Peyer's patch (tissue), 4 donors: ENCODE results near the gene ESPN. TPM values are rescaled to one million over a fixed set of nuclear protein-coding genes. Genes with fewer than 3 reads are reported as not detected.
A peak's percentile ranks its signal among the peaks of the same experiment; 100 is the strongest.

Experiments
- DNase-seq, 3 donors: peaks; one replicate each; pipeline ENCODE4 v3.0.0-alpha.2; 2017 to 2019
- H3K27ac ChIP-seq, 4 donors: fragments of 200-600 bp; sonication (generic); one replicate each; pipeline ENCODE4 v1.5.1; 2016 to 2019
- H3K27me3 ChIP-seq, 2 donors: fragments of 200-600 bp; sonication (generic); one replicate each; pipeline ENCODE4 v1.5.1; 2019
- H3K36me3 ChIP-seq, 3 donors: fragments of 200-600 bp; sonication (generic); one replicate each; pipeline ENCODE4 v1.5.1; 2016 to 2019
- H3K4me1 ChIP-seq, 4 donors: fragments of 200-600 bp; sonication (generic); one replicate each; pipeline ENCODE4 v1.5.1; 2016 to 2019
- H3K4me3 ChIP-seq, 4 donors: fragments of 200-600 bp; sonication (generic); 1 replicate in 3 of 4; 2 replicates in 1 of 4; pipeline ENCODE4 v1.5.1; 2016 to 2019; ENCODE audit warnings: mild to moderate bottlenecking in 1 of 4
- H3K9me3 ChIP-seq, 4 donors: fragments of 200-600 bp; sonication (generic); one replicate each; pipeline ENCODE4 v1.5.1; 2016 to 2019; ENCODE audit warnings: mild to moderate bottlenecking in 1 of 4
- POLR2A ChIP-seq, 2 donors: fragments of 450-650 bp; IDR thresholded peaks; one replicate each; pipeline ENCODE4 v1.5.1; 2017; ENCODE audit warnings: antibody characterized with exemption in 2 of 2, mild to moderate bottlenecking in 2 of 2, moderate library complexity in 2 of 2
- total RNA-seq, 4 donors: library from RNA; depleted of rRNA; stranded (reverse); fragments of >200 nt; gene quantifications; one replicate each; pipeline ENCODE4 v1.1.0, GENCODE V29; 2016
- TF ChIP-seq, protein P1 (sequence below), 6 experiments: fragments of 450-650 bp in 4 of 6; fragments of 200-600 bp in 2 of 6; sonication (generic) in 1 of 6; IDR thresholded peaks; one replicate each; pipeline ENCODE4 v1.5.1; 2017 to 2019; ENCODE audit warnings: antibody characterized with exemption in 6 of 6, mild to moderate bottlenecking in 3 of 6, moderate library complexity in 1 of 6

Gene ESPN, protein sequence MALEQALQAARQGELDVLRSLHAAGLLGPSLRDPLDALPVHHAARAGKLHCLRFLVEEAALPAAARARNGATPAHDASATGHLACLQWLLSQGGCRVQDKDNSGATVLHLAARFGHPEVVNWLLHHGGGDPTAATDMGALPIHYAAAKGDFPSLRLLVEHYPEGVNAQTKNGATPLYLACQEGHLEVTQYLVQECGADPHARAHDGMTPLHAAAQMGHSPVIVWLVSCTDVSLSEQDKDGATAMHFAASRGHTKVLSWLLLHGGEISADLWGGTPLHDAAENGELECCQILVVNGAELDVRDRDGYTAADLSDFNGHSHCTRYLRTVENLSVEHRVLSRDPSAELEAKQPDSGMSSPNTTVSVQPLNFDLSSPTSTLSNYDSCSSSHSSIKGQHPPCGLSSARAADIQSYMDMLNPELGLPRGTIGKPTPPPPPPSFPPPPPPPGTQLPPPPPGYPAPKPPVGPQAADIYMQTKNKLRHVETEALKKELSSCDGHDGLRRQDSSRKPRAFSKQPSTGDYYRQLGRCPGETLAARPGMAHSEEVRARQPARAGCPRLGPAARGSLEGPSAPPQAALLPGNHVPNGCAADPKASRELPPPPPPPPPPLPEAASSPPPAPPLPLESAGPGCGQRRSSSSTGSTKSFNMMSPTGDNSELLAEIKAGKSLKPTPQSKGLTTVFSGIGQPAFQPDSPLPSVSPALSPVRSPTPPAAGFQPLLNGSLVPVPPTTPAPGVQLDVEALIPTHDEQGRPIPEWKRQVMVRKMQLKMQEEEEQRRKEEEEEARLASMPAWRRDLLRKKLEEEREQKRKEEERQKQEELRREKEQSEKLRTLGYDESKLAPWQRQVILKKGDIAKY
- total RNA-seq = 100 to 1,000 TPM in 3 of 4 donors, 10 to 100 TPM in 1; 17.3 to 390 (median 306) TPM

DNA sequence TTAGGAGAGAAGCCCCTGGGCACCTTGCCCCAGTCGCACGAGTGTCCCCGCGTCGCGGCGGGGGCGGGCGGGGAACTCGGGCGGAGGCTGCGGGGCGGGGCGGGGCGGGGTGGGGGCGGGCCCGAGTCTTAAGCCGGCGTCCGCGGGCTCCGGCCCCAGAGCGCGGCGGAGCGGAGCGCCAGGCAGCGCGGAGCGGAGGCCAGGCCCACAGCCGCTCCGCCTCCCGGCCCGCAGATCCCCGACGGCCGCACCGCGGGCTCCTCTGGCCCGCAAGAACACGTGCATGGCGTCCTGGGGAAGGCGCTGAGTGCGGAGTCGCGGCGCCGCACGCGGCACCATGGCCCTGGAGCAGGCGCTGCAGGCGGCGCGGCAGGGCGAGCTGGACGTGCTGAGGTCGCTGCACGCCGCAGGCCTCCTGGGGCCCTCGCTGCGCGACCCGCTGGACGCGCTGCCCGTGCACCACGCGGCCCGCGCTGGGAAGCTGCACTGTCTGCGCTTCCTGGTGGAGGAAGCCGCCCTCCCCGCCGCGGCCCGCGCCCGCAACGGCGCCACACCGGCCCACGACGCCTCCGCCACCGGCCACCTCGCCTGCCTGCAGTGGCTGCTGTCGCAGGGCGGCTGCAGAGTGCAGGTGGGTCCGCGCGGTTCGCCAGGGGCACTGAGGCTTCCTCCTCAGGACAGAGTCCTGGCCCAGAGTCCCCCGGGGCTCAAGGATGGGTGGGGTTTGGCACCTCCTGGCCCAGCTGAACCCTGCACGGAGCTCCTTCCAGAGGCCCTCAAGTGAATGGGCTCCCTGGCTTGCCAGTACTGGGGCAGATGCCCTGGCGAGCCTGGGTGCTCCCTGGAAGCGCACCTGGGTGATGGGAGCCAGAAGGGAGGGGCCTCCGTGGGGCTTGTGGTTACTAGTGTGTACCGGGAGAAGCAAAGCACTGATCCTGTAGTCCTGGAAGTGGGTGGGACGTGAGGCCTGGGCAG, at the start of gene ESPN:
Gene ESPN, plus strand, starts transcription at position 158 of the 975 bp plus-strand sequence. Its CDS starts 180 bp downstream, at position 338.
- DNase-seq = no peak
- no peaks in the 10 kb centered on the region for H3K9me3 ChIP-seq
- peaks cover 7 to 49% (median 25%) of the 10 kb centered on the region in 4 donors for H3K4me1 ChIP-seq
- peaks cover 0 to 31% of the 10 kb centered on the region in 2 donors for H3K27me3 ChIP-seq
- peak within 1 kb of the TSS; percentile 20 to 43 (median 40) for H3K4me3 ChIP-seq
- H3K27ac ChIP-seq = no peak within 1 kb of the TSS
- TF ChIP-seq, protein P1, sequence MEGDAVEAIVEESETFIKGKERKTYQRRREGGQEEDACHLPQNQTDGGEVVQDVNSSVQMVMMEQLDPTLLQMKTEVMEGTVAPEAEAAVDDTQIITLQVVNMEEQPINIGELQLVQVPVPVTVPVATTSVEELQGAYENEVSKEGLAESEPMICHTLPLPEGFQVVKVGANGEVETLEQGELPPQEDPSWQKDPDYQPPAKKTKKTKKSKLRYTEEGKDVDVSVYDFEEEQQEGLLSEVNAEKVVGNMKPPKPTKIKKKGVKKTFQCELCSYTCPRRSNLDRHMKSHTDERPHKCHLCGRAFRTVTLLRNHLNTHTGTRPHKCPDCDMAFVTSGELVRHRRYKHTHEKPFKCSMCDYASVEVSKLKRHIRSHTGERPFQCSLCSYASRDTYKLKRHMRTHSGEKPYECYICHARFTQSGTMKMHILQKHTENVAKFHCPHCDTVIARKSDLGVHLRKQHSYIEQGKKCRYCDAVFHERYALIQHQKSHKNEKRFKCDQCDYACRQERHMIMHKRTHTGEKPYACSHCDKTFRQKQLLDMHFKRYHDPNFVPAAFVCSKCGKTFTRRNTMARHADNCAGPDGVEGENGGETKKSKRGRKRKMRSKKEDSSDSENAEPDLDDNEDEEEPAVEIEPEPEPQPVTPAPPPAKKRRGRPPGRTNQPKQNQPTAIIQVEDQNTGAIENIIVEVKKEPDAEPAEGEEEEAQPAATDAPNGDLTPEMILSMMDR (IDR thresholded peaks at IDR 0.05) = no peak
- no peak for TF ChIP-seq POLR2A (IDR thresholded peaks at IDR 0.05)
- H3K36me3 ChIP-seq = no peaks in the 10 kb centered on the region

DNA sequence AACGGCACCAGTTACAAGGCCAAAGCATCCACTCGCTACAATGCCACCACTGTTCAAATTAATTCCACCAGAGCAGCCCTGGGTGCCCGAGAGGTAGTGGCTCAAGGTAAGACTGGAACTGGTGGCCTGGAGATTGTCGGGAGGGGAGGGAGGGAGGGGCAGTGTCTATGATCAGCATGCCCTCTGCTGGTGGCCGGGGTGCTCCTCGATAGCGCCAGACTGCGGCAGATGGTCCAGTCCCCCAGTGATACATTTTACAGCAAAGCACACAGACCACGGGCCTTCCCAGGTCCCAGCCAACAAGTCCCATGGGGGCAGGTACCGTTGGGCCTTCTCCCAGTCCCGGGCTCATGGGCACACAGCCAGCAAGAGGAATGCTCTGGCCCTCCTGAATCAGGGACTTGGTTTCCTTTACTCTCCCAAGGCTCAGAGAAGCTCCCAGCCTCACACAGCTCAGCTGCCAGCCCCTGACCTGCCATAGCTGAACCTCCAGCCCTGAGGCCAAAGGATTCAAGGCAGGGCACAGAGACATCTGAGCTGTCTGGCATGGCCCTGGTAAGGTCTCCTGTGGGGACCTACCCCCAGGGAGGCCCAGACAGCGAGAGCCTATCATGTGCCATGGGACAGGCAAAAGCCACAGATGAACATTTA, 46.4 kb upstream of the ESPN start:
- H3K4me1 ChIP-seq = no peaks in the 10 kb centered on the region
- TF ChIP-seq, protein P1 (IDR thresholded peaks at IDR 0.05) = peak in 1 of 6 experiments; percentile 17
- no peak for TF ChIP-seq POLR2A (IDR thresholded peaks at IDR 0.05)
- H3K27me3 ChIP-seq = no peaks in the 10 kb centered on the region
- H3K4me3 ChIP-seq = no peak overlapping the region
- no peaks in the 10 kb centered on the region for H3K9me3 ChIP-seq
- no peak overlapping the region for H3K27ac ChIP-seq
- DNase-seq = no peak
- H3K36me3 ChIP-seq = no peaks in the 10 kb centered on the region

DNA sequence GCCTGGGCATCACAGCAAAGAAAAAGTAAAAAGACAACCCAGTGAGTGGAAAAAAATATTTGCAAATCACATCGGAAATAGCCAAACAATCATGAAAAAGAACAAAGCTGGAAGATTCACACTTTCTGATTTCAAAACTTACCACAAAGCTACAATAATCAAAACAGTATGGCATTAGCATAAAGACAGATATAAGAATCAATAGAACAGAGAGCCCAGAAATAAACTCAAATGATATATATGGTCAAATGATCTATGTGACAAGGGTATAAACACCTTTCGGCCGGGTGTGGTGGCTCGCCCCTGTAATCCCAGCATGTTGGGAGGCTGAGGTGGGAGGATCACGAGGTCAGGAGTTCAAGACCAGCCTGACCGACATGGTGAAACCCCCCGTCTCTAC, 44.5 kb upstream of the ESPN start:
- H3K9me3 ChIP-seq = no peaks in the 10 kb centered on the region
- no peak overlapping the region for H3K4me3 ChIP-seq
- no peaks in the 10 kb centered on the region for H3K4me1 ChIP-seq
- TF ChIP-seq, protein P1 (IDR thresholded peaks at IDR 0.05) = no peak
- no peak for TF ChIP-seq POLR2A (IDR thresholded peaks at IDR 0.05)
- no peaks in the 10 kb centered on the region for H3K27me3 ChIP-seq
- H3K27ac ChIP-seq = no peak overlapping the region
- H3K36me3 ChIP-seq = no peaks in the 10 kb centered on the region
- no peak for DNase-seq

DNA sequence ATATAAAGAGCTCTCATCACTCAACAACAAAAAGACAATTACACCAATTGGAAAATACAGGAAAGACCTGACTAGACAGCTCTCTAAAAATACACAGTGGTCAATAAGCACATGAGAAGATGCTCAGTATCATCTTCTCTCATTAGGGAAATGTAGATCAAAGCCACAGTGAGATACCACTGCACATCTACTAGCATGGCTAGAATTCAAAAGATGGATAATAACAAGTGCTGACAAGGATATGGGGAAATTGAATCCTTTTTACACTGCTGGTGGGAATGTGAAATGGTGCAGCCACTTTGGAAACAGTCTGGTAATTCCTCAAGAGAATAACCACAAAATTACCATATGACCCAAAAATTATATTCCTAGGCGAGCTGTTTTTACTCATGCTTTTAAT, 40.4 kb upstream of the ESPN start:
- no peak overlapping the region for H3K27ac ChIP-seq
- H3K4me3 ChIP-seq = no peak overlapping the region

More for the DNA sequence above, 40.4 kb upstream of the ESPN start:
- Histone ChIP-seq H3K36me3 (no peaks in the 10 kb centered on the region), H3K27me3 (no peaks in the 10 kb centered on the region), H3K9me3 (no peaks in the 10 kb centered on the region), H3K4me1 (no peaks in the 10 kb centered on the region)
- TF ChIP-seq, protein P1 (IDR thresholded peaks at IDR 0.05) = no peak
- no peak for TF ChIP-seq POLR2A (IDR thresholded peaks at IDR 0.05)
- no peak for DNase-seq
